CMK (cell line): ENCODE measurements around the gene ZNF407.
"Not testable (repeated sequence)": the region's sequence is repeated elsewhere in the genome, so short reads cannot be mapped to it uniquely, and the experiment has no call there.

Source experiments
- DNase-seq: peaks from one replicate; pipeline ENCODE4 v3.0.0-alpha.2; 2010; ENCODE audit warnings: low read depth

The ZNF407 gene

GRCh38 chr18:74933930-74934329 is 336.3 kb downstream of the ZNF407 start:
- no peak for DNase-seq

- DNase-seq = no peak
These were observed 337.8 kb downstream of the ZNF407 start for GRCh38 chr18:74935434-74935833.

- DNase-seq = no peak
These were observed 338.7 kb downstream of the ZNF407 start for GRCh38 chr18:74936343-74936742.

- no peak for DNase-seq
These were observed 339.6 kb downstream of the ZNF407 start for GRCh38 chr18:74937291-74937690.

GRCh38 chr18:74940856-74941255 is 343.2 kb downstream of the ZNF407 start:
- no peak for DNase-seq

- no peak for DNase-seq
These were observed 344.7 kb downstream of the ZNF407 start for GRCh38 chr18:74942319-74942910.

GRCh38 chr18:74944676-74945075 is 347.0 kb downstream of the ZNF407 start:
- DNase-seq = no peak

GRCh38 chr18:74945774-74946545 is 348.3 kb downstream of the ZNF407 start:
- DNase-seq = no peak

GRCh38 chr18:74946646-74947375 is 349.1 kb downstream of the ZNF407 start:
- no peak for DNase-seq

- no peak for DNase-seq
These were observed 349.7 kb downstream of the ZNF407 start for GRCh38 chr18:74947417-74947816.

GRCh38 chr18:74947875-74948274 is 350.2 kb downstream of the ZNF407 start:
- DNase-seq = no peak

GRCh38 chr18:74949611-74950010 is 351.9 kb downstream of the ZNF407 start:
- DNase-seq = no peak

- DNase-seq = no peak
These were observed 352.8 kb downstream of the ZNF407 start for GRCh38 chr18:74950479-74950878.

- DNase-seq = no peak
These were observed 353.6 kb downstream of the ZNF407 start for GRCh38 chr18:74951165-74951760.

- no peak for DNase-seq
These were observed 360.0 kb downstream of the ZNF407 start for GRCh38 chr18:74957588-74958224.

GRCh38 chr18:74959216-74959615 is 361.5 kb downstream of the ZNF407 start:
- no peak for DNase-seq

- DNase-seq = no peak
These were observed 363.9 kb downstream of the ZNF407 start for GRCh38 chr18:74961596-74961995.

- DNase-seq = no peak
These were observed 366.3 kb downstream of the ZNF407 start for GRCh38 chr18:74963820-74964446.

- no peak for DNase-seq
These were observed 368.0 kb downstream of the ZNF407 start for GRCh38 chr18:74965682-74966081.

GRCh38 chr18:74967438-74967837 is 369.8 kb downstream of the ZNF407 start:
- DNase-seq = no peak

- no peak for DNase-seq
These were observed 370.3 kb downstream of the ZNF407 start for GRCh38 chr18:74967979-74968378.

- not testable (repeated sequence) for DNase-seq
These were observed 373.7 kb downstream of the ZNF407 start for GRCh38 chr18:74971358-74971757.
